ENCODE results near the gene ALDH2.

- TF ChIP-seq CTCF (IDR thresholded peaks at IDR 0.05) (no peak), EZH2 (IDR thresholded peaks at IDR 0.05; ENCODE audit: borderline replicate concordance, insufficient read depth, low read depth, low read length, poor library complexity, severe bottlenecking) (no peak)
These were observed 827 bp downstream of the ALDH2 start for GRCh38 chr12:111767362-111768158.

Measured in B cell (primary cell).